ENCODE results near the gene SST.

DNA sequence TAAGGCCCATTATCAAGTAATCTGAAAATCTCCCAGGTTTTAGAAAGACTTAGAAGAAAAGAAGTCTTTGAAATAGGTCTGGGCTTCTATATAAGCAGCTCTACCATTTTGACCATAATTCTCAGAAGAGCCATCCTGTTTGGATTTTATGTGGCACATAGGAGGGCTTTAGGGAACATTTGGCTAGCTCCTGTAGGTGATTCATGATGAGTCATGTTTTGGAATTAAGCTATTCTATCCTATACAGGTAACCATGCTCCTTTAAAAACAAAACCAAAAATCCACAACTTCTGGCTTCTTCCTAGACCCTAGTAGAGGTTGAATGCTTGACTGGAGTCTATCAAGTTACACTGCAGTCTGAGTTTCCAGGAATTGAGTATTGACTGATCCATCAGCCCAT is 8.9 kb downstream of the SST start:
- no peak for TF ChIP-seq POLR2A (IDR thresholded peaks at IDR 0.05; ENCODE audit: low read depth, low read length)
- TF ChIP-seq POLR2AphosphoS5 (IDR thresholded peaks at IDR 0.05; ENCODE audit: low read depth, low read length): no peak
- TF ChIP-seq TAF1 (IDR thresholded peaks at IDR 0.05; ENCODE audit: borderline replicate concordance, low read depth, low read length): no peak
